Endodermal cell (in vitro differentiated cells): ENCODE data around the gene ARHGAP1. TPM values are rescaled to one million over a fixed set of nuclear protein-coding genes. Genes with fewer than 3 reads are reported as not detected.
A peak's percentile ranks its signal among the peaks of the same experiment; 100 is the strongest.

ENCODE experiments used
- DNase-seq: peaks from one replicate; pipeline ENCODE4 v3.0.0-alpha.2; 2017
- H3K27ac ChIP-seq: 2 replicates; pipeline ENCODE4 v1.5.1; 2013; ENCODE audit warnings: mild to moderate bottlenecking, low read depth, low read length, moderate library complexity
- H3K27me3 ChIP-seq: 2 replicates; pipeline ENCODE4 v1.6.1; 2013; ENCODE audit warnings: mild to moderate bottlenecking, low read length, moderate library complexity; ENCODE audit not compliant: insufficient read depth, control insufficient read depth, poor library complexity, severe bottlenecking
- H3K36me3 ChIP-seq: 2 replicates; pipeline ENCODE4 v1.7.0; 2013; ENCODE audit warnings: mild to moderate bottlenecking, low read length, moderate library complexity; ENCODE audit not compliant: control insufficient read depth, insufficient read depth
- H3K4me1 ChIP-seq: one replicate; pipeline ENCODE4 v1.7.0; 2013; ENCODE audit warnings: low read length; ENCODE audit not compliant: control insufficient read depth, insufficient read depth
- H3K4me3 ChIP-seq: 2 replicates; pipeline ENCODE4 v1.5.1; 2013; ENCODE audit warnings: mild to moderate bottlenecking, low read length, moderate library complexity
- H3K9ac ChIP-seq: 2 replicates; pipeline ENCODE4 v1.6.1; 2013; ENCODE audit warnings: mild to moderate bottlenecking, low read length, moderate library complexity; ENCODE audit not compliant: poor library complexity, severe bottlenecking; ENCODE audit errors: extremely low read depth
- H3K9me3 ChIP-seq: 2 replicates; pipeline ENCODE4 v1.6.1; 2013; ENCODE audit warnings: mild to moderate bottlenecking, low read length, moderate library complexity; ENCODE audit not compliant: control insufficient read depth
- H3K27ac Mint-ChIP-seq: 2 replicates; pipeline ENCODE4 v1.8.0; 2020; ENCODE audit warnings: mixed read lengths
- H3K27me3 Mint-ChIP-seq: 2 replicates; pipeline ENCODE4 v1.8.0; 2021; ENCODE audit warnings: mild to moderate bottlenecking, mixed read lengths; ENCODE audit not compliant: insufficient read depth
- H3K36me3 Mint-ChIP-seq: 2 replicates; pipeline ENCODE4 v1.8.0; 2020; ENCODE audit warnings: low read depth, mixed read lengths
- H3K4me1 Mint-ChIP-seq: 2 replicates; pipeline ENCODE4 v1.8.0; 2020; ENCODE audit warnings: mixed read lengths
- H3K4me3 Mint-ChIP-seq: 2 replicates; pipeline ENCODE4 v1.8.0; 2020; ENCODE audit warnings: mild to moderate bottlenecking, moderate library complexity, mixed read lengths
- H3K9me3 Mint-ChIP-seq: 2 replicates; pipeline ENCODE4 v1.8.0; 2020; ENCODE audit warnings: mild to moderate bottlenecking, mixed read lengths
- CTCF ChIP-seq: fragments of 200-600 bp; sonication (generic); conservative IDR thresholded peaks from 2 replicates; pipeline ENCODE4 v1.5.0; 2021; ENCODE audit warnings: antibody characterized with exemption, mild to moderate bottlenecking
- WGBS, 2 experiments: methylation state at CpG; one replicate each; pipeline versions ENCODE4 v1.1.5 to v1.1.7; 2013; ENCODE audit warnings: missing lambda C conversion rate in 2 of 2, mixed read lengths in 1 of 2; ENCODE audit not compliant: insufficient coverage in 1 of 2, insufficient read length in 1 of 2; 5-methylcytosine and 5-hydroxymethylcytosine counted together
- total RNA-seq, 2 donors: library from RNA; stranded (reverse); fragmentation: NEBNext Ultra II Directional in 1 of 2; extraction: Animal tissue kit (Norgen Biotek cat#: 25700) in 1 of 2; gene quantifications; 2 replicates in 1 of 2; 3 replicates in 1 of 2; pipeline ENCODE4 v1.2.1, GENCODE V29; 2021

The ARHGAP1 gene
- total RNA-seq, 2 donors from 2014 or later = 53.4 to 56.6 TPM

GRCh38 chr11:46705070-46705688, 4.8 kb upstream of the ARHGAP1 start:
- Histone ChIP-seq H3K36me3 (peaks cover 49% of the 10 kb centered on the region), H3K4me3 (no peak overlapping the region), H3K9me3 (no peaks in the 10 kb centered on the region), H3K27me3 (no peaks in the 10 kb centered on the region), H3K27ac (no peak overlapping the region), H3K9ac (no peak overlapping the region), H3K4me1 (no peaks in the 10 kb centered on the region)
- Mint-ChIP-seq H3K4me3 (no peak overlapping the region), H3K9me3 (no peaks in the 10 kb centered on the region), H3K27me3 (no peaks in the 10 kb centered on the region), H3K27ac (no peak overlapping the region), H3K36me3 (peaks cover 49% of the 10 kb centered on the region), H3K4me1 (peaks cover 6% of the 10 kb centered on the region)
- no peak for TF ChIP-seq CTCF
- 92 to 97% methylated on average over 28 to 31 of the region's 31 CpGs for WGBS, 2 experiments
- DNase-seq = no peak

- peak overlapping the region; percentile 80 for H3K27ac ChIP-seq
- H3K27me3 Mint-ChIP-seq = no peaks in the 10 kb centered on the region
- H3K36me3 Mint-ChIP-seq = peaks cover 35% of the 10 kb centered on the region
- no peaks in the 10 kb centered on the region for H3K9me3 ChIP-seq
- no peaks in the 10 kb centered on the region for H3K27me3 ChIP-seq
- peak overlapping the region; percentile 98 for H3K4me3 Mint-ChIP-seq
- no peaks in the 10 kb centered on the region for H3K9me3 Mint-ChIP-seq
- no peak for DNase-seq
- H3K4me1 Mint-ChIP-seq = peaks cover 6% of the 10 kb centered on the region
- peaks cover 5% of the 10 kb centered on the region for H3K4me1 ChIP-seq
- H3K36me3 ChIP-seq = peaks cover 35% of the 10 kb centered on the region
- H3K27ac Mint-ChIP-seq = peak overlapping the region; percentile 100
- H3K9ac ChIP-seq = peak overlapping the region; percentile 90
- TF ChIP-seq CTCF = no peak
- WGBS, 2 experiments = 1 to 2% methylated on average over 18 to 29 of the region's 29 CpGs
- peak overlapping the region; percentile 94 for H3K4me3 ChIP-seq
Measured at GRCh38 chr11:46701078-46701654, 747 bp upstream of the ARHGAP1 start.

GRCh38 chr11:46698597-46698996, 1.8 kb downstream of the ARHGAP1 start:
- Mint-ChIP-seq H3K36me3 (peaks cover 35% of the 10 kb centered on the region), H3K9me3 (no peaks in the 10 kb centered on the region), H3K27ac (no peak overlapping the region), H3K4me3 (peak overlapping the region; percentile 98), H3K4me1 (peaks cover 6% of the 10 kb centered on the region), H3K27me3 (no peaks in the 10 kb centered on the region)
- Histone ChIP-seq H3K27ac (no peak overlapping the region), H3K4me1 (peaks cover 5% of the 10 kb centered on the region), H3K9ac (no peak overlapping the region), H3K4me3 (peak overlapping the region; percentile 94), H3K27me3 (no peaks in the 10 kb centered on the region), H3K36me3 (peaks cover 38% of the 10 kb centered on the region), H3K9me3 (no peaks in the 10 kb centered on the region)
- DNase-seq = no peak
- WGBS, 2 experiments = 70 to 80% methylated on average over 1 of the region's 1 CpG
- TF ChIP-seq CTCF = no peak
